Mesothelial cell of epicardium (in vitro differentiated cells): ENCODE measurements around the gene PRR7. TPM values are rescaled to one million over a fixed set of nuclear protein-coding genes. Genes with fewer than 3 reads are reported as not detected.

Source experiments
- DNase-seq, 2 experiments: peaks; one replicate each; pipeline ENCODE4 v3.0.0; 2021; ENCODE audit warnings: low spot score in 2 of 2; ENCODE audit not compliant: unreplicated experiment in 2 of 2
- H3K27ac Mint-ChIP-seq: 2 replicates; pipeline ENCODE4 v1.8.0; 2021; ENCODE audit warnings: mixed read lengths
- H3K27me3 Mint-ChIP-seq: 2 replicates; pipeline ENCODE4 v1.8.0; 2021; ENCODE audit warnings: low read depth, mixed read lengths
- H3K36me3 Mint-ChIP-seq: 2 replicates; pipeline ENCODE4 v1.8.0; 2021; ENCODE audit warnings: mixed read lengths
- H3K4me1 Mint-ChIP-seq: 2 replicates; pipeline ENCODE4 v1.8.0; 2021; ENCODE audit warnings: mixed read lengths
- H3K4me3 Mint-ChIP-seq: 2 replicates; pipeline ENCODE4 v1.8.0; 2021; ENCODE audit warnings: mild to moderate bottlenecking, moderate library complexity, mixed read lengths
- H3K9me3 Mint-ChIP-seq: 2 replicates; pipeline ENCODE4 v1.8.0; 2021; ENCODE audit warnings: mixed read lengths
- total RNA-seq: library from RNA; stranded (reverse); gene quantifications from 3 replicates; pipeline ENCODE4 v1.2.1, GENCODE V29; 2021
- TF ChIP-seq, protein P1 (sequence below): fragments of 200-600 bp; sonication (generic); IDR thresholded peaks from one replicate; pipeline ENCODE4 v1.5.0; 2021; ENCODE audit warnings: antibody characterized with exemption; ENCODE audit not compliant: unreplicated experiment

Gene PRR7
- total RNA-seq, 1 donor from 2014 or later = 5.9 TPM

DNA sequence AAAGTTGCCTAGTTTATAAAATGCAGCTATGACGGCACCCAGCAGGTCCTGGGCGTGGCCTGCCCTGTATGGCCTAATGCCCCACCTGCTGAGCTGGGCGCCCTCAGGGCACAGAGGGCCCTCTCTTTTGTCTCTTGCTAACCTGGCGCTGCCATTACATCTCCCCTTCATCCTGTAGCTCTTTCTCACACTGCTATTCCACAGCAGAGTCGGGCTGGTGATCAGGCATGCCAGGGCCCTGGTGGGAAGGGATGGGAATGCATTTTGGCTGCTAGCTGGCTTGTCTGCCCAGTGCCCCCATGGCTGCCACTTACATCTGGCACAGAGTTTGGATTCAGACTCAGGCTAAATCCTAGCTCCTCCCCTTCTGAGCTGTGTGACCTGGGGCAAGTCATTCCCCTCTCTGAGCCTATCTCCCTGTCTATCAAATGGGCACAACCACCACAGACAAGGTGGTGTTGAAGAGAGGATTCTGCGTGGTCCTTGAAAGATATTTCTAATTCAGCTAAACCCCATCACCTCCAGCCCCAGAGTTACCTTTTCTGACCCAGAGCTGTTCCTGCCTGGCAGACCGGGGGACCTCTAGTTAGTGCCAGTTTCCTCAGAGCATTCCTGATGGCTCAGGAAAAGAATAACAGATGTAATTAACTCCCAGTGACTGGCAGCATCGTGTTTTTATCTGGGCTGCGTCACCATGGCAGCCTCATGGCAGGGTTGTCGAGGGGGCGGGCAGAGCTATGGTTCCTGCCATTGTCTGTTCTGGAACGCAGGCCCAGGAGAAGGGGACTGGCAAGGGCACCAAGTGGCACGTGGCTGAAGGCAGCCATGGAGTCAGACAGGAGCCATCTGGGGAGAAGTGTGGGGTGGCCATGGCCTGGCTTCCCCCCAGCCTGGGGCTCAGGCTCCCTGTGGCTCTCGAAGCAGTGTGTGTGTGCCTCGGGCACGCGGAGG, 6.3 kb downstream of the PRR7 start:
- no peak for DNase-seq
- TF ChIP-seq, protein P1, sequence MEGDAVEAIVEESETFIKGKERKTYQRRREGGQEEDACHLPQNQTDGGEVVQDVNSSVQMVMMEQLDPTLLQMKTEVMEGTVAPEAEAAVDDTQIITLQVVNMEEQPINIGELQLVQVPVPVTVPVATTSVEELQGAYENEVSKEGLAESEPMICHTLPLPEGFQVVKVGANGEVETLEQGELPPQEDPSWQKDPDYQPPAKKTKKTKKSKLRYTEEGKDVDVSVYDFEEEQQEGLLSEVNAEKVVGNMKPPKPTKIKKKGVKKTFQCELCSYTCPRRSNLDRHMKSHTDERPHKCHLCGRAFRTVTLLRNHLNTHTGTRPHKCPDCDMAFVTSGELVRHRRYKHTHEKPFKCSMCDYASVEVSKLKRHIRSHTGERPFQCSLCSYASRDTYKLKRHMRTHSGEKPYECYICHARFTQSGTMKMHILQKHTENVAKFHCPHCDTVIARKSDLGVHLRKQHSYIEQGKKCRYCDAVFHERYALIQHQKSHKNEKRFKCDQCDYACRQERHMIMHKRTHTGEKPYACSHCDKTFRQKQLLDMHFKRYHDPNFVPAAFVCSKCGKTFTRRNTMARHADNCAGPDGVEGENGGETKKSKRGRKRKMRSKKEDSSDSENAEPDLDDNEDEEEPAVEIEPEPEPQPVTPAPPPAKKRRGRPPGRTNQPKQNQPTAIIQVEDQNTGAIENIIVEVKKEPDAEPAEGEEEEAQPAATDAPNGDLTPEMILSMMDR = no peak
- Mint-ChIP-seq H3K9me3 (no peaks in the 10 kb centered on the region), H3K4me1 (peaks cover 21% of the 10 kb centered on the region), H3K36me3 (peaks cover 3% of the 10 kb centered on the region), H3K27ac (no peak overlapping the region), H3K4me3 (peak overlapping the region; percentile 36), H3K27me3 (peaks cover 12% of the 10 kb centered on the region)

DNA sequence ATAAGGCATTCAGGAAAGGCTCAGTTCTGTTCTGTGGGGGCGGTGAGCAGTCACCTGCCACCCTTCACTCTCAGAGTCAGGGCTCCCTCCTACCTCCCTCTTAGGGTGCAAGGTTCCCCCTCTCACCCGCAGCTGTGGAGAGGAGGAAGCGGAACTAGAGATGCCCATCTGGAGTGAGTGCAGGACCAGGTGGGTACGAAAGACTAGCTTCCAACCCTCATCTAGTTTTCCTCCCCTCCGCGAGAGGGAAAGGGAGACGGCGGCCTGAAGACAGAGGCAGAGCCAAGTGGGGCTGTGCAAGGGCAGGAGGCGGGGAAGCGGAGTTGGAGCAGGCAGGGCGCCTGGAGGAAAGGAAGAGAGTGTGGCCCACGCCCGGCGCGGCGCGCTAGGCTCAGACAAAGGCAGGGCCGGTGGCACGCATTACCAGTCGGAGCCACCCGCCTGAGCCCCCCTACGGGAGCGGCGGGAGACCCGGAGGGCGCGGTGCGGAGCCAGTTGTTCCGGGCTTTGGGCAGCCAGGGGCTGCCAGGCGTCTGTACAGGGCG, 7.3 kb downstream of the PRR7 start:
- Mint-ChIP-seq H3K36me3 (peaks cover 3% of the 10 kb centered on the region), H3K27ac (peak overlapping the region; percentile 18), H3K9me3 (no peaks in the 10 kb centered on the region), H3K4me1 (peaks cover 17% of the 10 kb centered on the region), H3K27me3 (peaks cover 3% of the 10 kb centered on the region), H3K4me3 (peak overlapping the region; percentile 68)
- DNase-seq = peak in 1 of 2 experiments; percentile 71
- TF ChIP-seq, protein P1 = no peak

DNA sequence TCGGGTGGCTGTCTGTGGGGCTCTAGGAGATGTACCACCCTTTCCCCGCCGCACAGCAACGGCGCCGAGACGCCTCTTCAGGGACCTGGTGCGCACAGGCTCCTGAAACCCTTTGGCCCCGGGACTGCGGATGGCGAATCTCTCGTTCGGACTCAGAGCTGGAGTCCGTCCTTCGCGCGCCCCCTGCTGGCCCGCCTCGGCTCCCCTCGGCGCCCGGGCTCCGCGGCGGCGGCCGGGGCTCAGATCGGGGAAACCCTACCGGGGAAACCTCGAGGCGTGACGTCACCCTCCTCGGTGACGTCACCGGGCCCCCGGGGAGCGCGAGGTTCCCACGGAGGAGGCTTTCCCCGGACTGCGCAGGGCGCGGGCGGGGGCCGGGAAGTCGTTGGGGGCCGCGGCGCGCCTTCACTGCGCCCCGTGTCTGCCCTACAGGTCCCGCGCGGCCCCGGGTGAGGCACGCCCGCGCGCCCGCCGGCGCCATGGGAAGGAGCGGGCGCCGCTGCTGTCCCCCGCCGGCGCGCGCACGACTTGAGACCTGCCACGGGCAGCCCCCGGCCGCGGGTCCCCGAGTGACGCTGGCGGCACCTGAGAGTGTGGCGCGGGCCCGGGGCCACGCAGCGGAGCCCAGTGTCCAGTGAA, 7.9 kb downstream of the PRR7 start:
- Mint-ChIP-seq H3K9me3 (no peaks in the 10 kb centered on the region), H3K27ac (no peak overlapping the region)

DNA sequence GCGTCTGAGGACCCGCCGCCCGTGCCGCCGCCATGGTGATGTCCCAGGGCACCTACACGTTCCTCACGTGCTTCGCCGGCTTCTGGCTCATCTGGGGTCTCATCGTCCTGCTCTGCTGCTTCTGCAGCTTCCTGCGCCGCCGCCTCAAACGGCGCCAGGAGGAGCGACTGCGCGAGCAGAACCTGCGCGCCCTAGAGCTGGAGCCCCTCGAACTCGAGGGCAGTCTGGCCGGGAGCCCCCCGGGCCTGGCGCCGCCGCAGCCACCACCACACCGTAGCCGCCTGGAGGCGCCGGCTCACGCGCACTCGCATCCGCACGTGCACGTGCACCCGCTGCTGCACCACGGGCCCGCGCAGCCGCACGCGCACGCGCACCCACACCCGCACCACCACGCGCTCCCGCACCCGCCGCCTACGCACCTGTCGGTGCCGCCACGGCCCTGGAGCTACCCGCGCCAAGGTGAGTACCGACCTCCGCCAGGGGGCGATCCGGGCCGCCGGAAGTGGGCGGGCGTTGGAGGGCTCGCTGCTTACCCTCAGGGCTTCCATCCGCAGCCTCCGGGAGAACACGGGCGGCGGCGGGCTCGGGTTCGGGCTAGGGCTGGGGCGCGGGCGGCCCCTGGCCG, 8.5 kb downstream of the PRR7 start:
- Mint-ChIP-seq H3K9me3 (no peaks in the 10 kb centered on the region), H3K4me3 (peak overlapping the region; percentile 72), H3K27ac (peak overlapping the region; percentile 50), H3K27me3 (peaks cover 1% of the 10 kb centered on the region), H3K4me1 (peaks cover 17% of the 10 kb centered on the region), H3K36me3 (peaks cover 5% of the 10 kb centered on the region)
- DNase-seq = peak; percentile 82 to 91
- TF ChIP-seq, protein P1 = peak; percentile 75

More for the DNA sequence above, 7.9 kb downstream of the PRR7 start:
- peak; percentile 90 to 97 for DNase-seq
- TF ChIP-seq, protein P1 = peak; percentile 91
- peaks cover 17% of the 10 kb centered on the region for H3K4me1 Mint-ChIP-seq
- peaks cover 1% of the 10 kb centered on the region for H3K27me3 Mint-ChIP-seq
- peaks cover 3% of the 10 kb centered on the region for H3K36me3 Mint-ChIP-seq
- H3K4me3 Mint-ChIP-seq = peak overlapping the region; percentile 72
